22Rv1 (cell line): ENCODE measurements around the gene FHIT.

ENCODE experiments used
- CTCF ChIP-seq: fragments of 450-650 bp; IDR thresholded peaks from 2 replicates; pipeline ENCODE4 v1.5.1; 2017; ENCODE audit warnings: mild to moderate bottlenecking
- ZFX ChIP-seq: fragments of 450-650 bp; IDR thresholded peaks from 2 replicates; pipeline ENCODE4 v1.6.1; 2017; ENCODE audit warnings: antibody characterized with exemption, borderline replicate concordance

- TF ChIP-seq CTCF = no peak
- no peak for TF ChIP-seq ZFX
Observed at GRCh38 chr3:60094392-60094947, 1156.8 kb downstream of the FHIT start.
